PC-3 (cell line): ENCODE data around the gene ZNF236.

Experiments used
- CTCF ChIP-seq: fragments of 300-600 bp; sonication (generic); conservative IDR thresholded peaks from 2 replicates; pipeline ENCODE4 v1.5.1; 2017; ENCODE audit warnings: antibody characterized with exemption, low read depth, mild to moderate bottlenecking, low read length
- EZH2 ChIP-seq: fragments of 300-600 bp; sonication (generic); IDR thresholded peaks from one replicate; pipeline ENCODE4 v1.6.1; 2017; ENCODE audit warnings: antibody characterized with exemption, mild to moderate bottlenecking, low read length; ENCODE audit not compliant: unreplicated experiment
- EZH2phosphoT487 ChIP-seq: fragments of 300-600 bp; sonication (generic); IDR thresholded peaks from 2 replicates; pipeline ENCODE4 v1.6.1; 2018; ENCODE audit warnings: mild to moderate bottlenecking, antibody characterized with exemption, low read length, borderline replicate concordance

- TF ChIP-seq CTCF (peak; percentile 82), EZH2 (no peak), EZH2phosphoT487 (no peak)
Measured at GRCh38 chr18:76875390-76876325, 53.3 kb downstream of the ZNF236 start.
